Ishikawa (cell line): ENCODE data around the gene TCF7L2.

ENCODE experiments used
- CEBPB ChIP-seq: IDR thresholded peaks from 2 replicates; pipeline ENCODE4 v1.6.1; 2012
- CREB1 ChIP-seq: IDR thresholded peaks from 2 replicates; pipeline ENCODE4 v1.6.1; 2012; ENCODE audit warnings: low read depth
- EGR1 ChIP-seq: IDR thresholded peaks from 2 replicates; pipeline ENCODE4 v1.6.1; 2012
- EP300 ChIP-seq: IDR thresholded peaks from 2 replicates; pipeline ENCODE4 v1.6.1; 2012; ENCODE audit warnings: borderline replicate concordance
- FOXM1 ChIP-seq: IDR thresholded peaks from 2 replicates; pipeline ENCODE4 v1.6.1; 2012; ENCODE audit warnings: low read depth, borderline replicate concordance
- NFIC ChIP-seq: IDR thresholded peaks from 2 replicates; pipeline ENCODE4 v1.6.1; 2012
- RAD21 ChIP-seq: IDR thresholded peaks from 2 replicates; pipeline ENCODE4 v1.6.1; 2012; ENCODE audit warnings: low read depth
- REST ChIP-seq: IDR thresholded peaks from 2 replicates; pipeline ENCODE4 v1.6.1; 2012; ENCODE audit warnings: low read depth, mild to moderate bottlenecking
- TAF1 ChIP-seq: IDR thresholded peaks from 2 replicates; pipeline ENCODE4 v1.6.1; 2012; ENCODE audit warnings: low read depth, mild to moderate bottlenecking
- TCF12 ChIP-seq: IDR thresholded peaks from 2 replicates; pipeline ENCODE4 v1.6.1; 2012; ENCODE audit warnings: low read depth
- TEAD4 ChIP-seq: IDR thresholded peaks from 2 replicates; pipeline ENCODE4 v1.6.1; 2012
- YY1 ChIP-seq: IDR thresholded peaks from 2 replicates; pipeline ENCODE4 v1.6.1; 2012; ENCODE audit warnings: low read depth
- ZBTB7A ChIP-seq: IDR thresholded peaks from 2 replicates; pipeline ENCODE4 v1.6.1; 2012; ENCODE audit warnings: low read depth
- TF ChIP-seq, protein P1 (sequence below): IDR thresholded peaks from 2 replicates; pipeline ENCODE4 v1.6.1; 2012
- TF ChIP-seq, protein P2 (sequence below): IDR thresholded peaks from 2 replicates; pipeline ENCODE4 v1.6.1; 2012

The TCF7L2 gene

GRCh38 chr10:112991888-112992491, 41.9 kb downstream of the TCF7L2 start:
- TF ChIP-seq ZBTB7A = no peak
- no peak for TF ChIP-seq REST
- TF ChIP-seq, protein P1, sequence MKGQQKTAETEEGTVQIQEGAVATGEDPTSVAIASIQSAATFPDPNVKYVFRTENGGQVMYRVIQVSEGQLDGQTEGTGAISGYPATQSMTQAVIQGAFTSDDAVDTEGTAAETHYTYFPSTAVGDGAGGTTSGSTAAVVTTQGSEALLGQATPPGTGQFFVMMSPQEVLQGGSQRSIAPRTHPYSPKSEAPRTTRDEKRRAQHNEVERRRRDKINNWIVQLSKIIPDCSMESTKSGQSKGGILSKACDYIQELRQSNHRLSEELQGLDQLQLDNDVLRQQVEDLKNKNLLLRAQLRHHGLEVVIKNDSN = no peak
- TF ChIP-seq YY1 = no peak
- TF ChIP-seq CEBPB = no peak
- TF ChIP-seq EGR1 = no peak
- TF ChIP-seq TCF12 = no peak
- TF ChIP-seq EP300 = no peak
- TF ChIP-seq FOXM1 = no peak
- no peak for TF ChIP-seq TAF1
- no peak for TF ChIP-seq CREB1
- TF ChIP-seq, protein P2, sequence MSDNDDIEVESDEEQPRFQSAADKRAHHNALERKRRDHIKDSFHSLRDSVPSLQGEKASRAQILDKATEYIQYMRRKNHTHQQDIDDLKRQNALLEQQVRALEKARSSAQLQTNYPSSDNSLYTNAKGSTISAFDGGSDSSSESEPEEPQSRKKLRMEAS = no peak
- TF ChIP-seq TEAD4 = no peak
- TF ChIP-seq NFIC = no peak
- TF ChIP-seq RAD21 = no peak

DNA sequence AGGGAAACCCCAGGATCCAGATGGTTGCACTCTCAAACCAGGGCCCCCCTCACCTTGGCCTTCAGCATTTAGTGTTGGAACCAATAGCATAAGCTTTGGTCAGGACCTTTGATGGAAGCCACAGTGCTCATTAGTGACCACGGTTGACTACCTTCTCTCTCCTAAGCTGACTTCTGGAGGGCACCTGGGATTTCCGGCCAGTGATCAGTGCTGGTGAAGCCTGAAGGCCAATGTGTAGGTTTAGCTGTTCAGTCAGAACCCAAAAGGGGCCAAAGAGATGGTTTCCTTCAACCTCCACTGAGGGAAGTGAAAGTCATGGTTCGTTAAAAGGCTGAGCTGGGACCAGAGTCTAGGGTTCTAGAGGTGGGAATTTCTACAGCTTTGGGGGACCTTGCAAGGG, 46.4 kb downstream of the TCF7L2 start:
- TF ChIP-seq TEAD4 (no peak), ZBTB7A (no peak), EP300 (no peak), TCF12 (no peak), FOXM1 (no peak), EGR1 (no peak)
- TF ChIP-seq, protein P1 = no peak

DNA sequence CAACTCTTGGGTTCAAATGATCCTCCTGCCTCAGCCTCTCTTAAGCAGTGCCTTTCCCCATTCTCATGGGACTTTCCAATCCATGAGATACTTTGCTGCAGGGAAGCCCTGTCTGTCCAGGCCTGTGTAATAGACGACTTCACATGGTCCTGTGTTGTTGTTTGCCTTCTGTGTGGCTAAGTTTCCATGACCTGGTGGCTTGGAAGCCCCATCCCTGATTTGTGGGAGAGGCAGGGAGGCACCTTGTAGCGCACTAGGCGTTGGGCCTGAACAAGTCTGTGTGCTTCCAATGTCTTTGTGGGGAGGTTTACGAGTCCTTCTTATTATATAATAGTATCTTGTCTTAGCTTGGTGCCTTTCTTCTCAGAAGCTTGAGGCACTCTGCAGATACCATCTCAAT, 49.1 kb downstream of the TCF7L2 start:
- TF ChIP-seq TCF12 = no peak
- no peak for TF ChIP-seq CREB1
- TF ChIP-seq REST = no peak
- no peak for TF ChIP-seq RAD21
- no peak for TF ChIP-seq CEBPB
- TF ChIP-seq, protein P1 = no peak
- TF ChIP-seq ZBTB7A = no peak

GRCh38 chr10:113000442-113000841, 50.4 kb downstream of the TCF7L2 start:
- TF ChIP-seq, protein P1 = no peak
- TF ChIP-seq TCF12 (no peak), CREB1 (no peak), YY1 (no peak), TEAD4 (no peak), FOXM1 (no peak)
- TF ChIP-seq, protein P2 = no peak

GRCh38 chr10:113000876-113001598, 51.0 kb downstream of the TCF7L2 start:
- TF ChIP-seq ZBTB7A (no peak), YY1 (no peak)
